Duodenal mucosa (tissue), 2 donors: ENCODE data around the gene MEF2C.

Source experiments
- H3K27ac ChIP-seq: one replicate; pipeline ENCODE4 v1.7.0; 2013; ENCODE audit warnings: low read depth, low read length
- H3K27me3 ChIP-seq, 2 donors: one replicate each; pipeline ENCODE4 v1.7.0; 2013; ENCODE audit warnings: low read length in 2 of 2, control low read depth in 1 of 2; ENCODE audit not compliant: insufficient read depth in 2 of 2, control insufficient read depth in 1 of 2
- H3K36me3 ChIP-seq, 2 donors: one replicate each; pipeline ENCODE4 v1.7.0; 2013; ENCODE audit warnings: low read length in 2 of 2, control low read depth in 1 of 2; ENCODE audit not compliant: insufficient read depth in 2 of 2, control insufficient read depth in 1 of 2
- H3K4me1 ChIP-seq, 2 donors: one replicate each; pipeline ENCODE4 v1.7.0; 2013; ENCODE audit warnings: low read length in 2 of 2, control low read depth in 1 of 2; ENCODE audit not compliant: insufficient read depth in 2 of 2, control insufficient read depth in 1 of 2
- H3K4me3 ChIP-seq, 2 donors: one replicate each; pipeline ENCODE4 v1.7.0; 2013; ENCODE audit warnings: low read length in 2 of 2, low read depth in 1 of 2
- H3K9ac ChIP-seq, 2 donors: one replicate each; pipeline ENCODE4 v1.7.0; 2013; ENCODE audit warnings: low read length in 2 of 2, low read depth in 1 of 2
- H3K9me3 ChIP-seq, 2 donors: one replicate each; pipeline ENCODE4 v1.7.0; 2013; ENCODE audit warnings: low read length in 2 of 2, control low read depth in 1 of 2; ENCODE audit not compliant: control insufficient read depth in 1 of 2

The MEF2C gene

GRCh38 chr5:88756953-88757352 is 126.0 kb downstream of the MEF2C start:
- no peak overlapping the region for H3K4me3 ChIP-seq
- H3K9ac ChIP-seq, result no peak overlapping the region
- no peak overlapping the region for H3K27ac ChIP-seq
- no peaks in the 10 kb centered on the region for H3K9me3 ChIP-seq
- no peaks in the 10 kb centered on the region for H3K4me1 ChIP-seq
- no peaks in the 10 kb centered on the region for H3K27me3 ChIP-seq
- H3K36me3 ChIP-seq, result no peaks in the 10 kb centered on the region

- Histone ChIP-seq H3K9me3 (no peaks in the 10 kb centered on the region), H3K27me3 (no peaks in the 10 kb centered on the region), H3K4me1 (no peaks in the 10 kb centered on the region), H3K4me3 (no peak overlapping the region), H3K9ac (no peak overlapping the region), H3K36me3 (peaks cover 0 to 3% of the 10 kb centered on the region in 2 donors), H3K27ac (no peak overlapping the region)
Observed at GRCh38 chr5:88748666-88749065, 134.3 kb downstream of the MEF2C start.

GRCh38 chr5:88746438-88746882 is 136.5 kb downstream of the MEF2C start:
- H3K27ac ChIP-seq, result no peak overlapping the region

GRCh38 chr5:88745093-88745696 is 137.8 kb downstream of the MEF2C start:
- Histone ChIP-seq H3K27ac (no peak overlapping the region), H3K36me3 (no peaks in the 10 kb centered on the region), H3K27me3 (no peaks in the 10 kb centered on the region), H3K4me1 (no peaks in the 10 kb centered on the region), H3K9ac (no peak overlapping the region), H3K9me3 (no peaks in the 10 kb centered on the region), H3K4me3 (no peak overlapping the region)

More at GRCh38 chr5:88746438-88746882, 136.5 kb downstream of the MEF2C start:
- H3K4me3 ChIP-seq, result no peak overlapping the region
- no peaks in the 10 kb centered on the region for H3K4me1 ChIP-seq
- H3K27me3 ChIP-seq, result no peaks in the 10 kb centered on the region
- H3K9me3 ChIP-seq, result no peaks in the 10 kb centered on the region
- no peak overlapping the region for H3K9ac ChIP-seq
- H3K36me3 ChIP-seq, result no peaks in the 10 kb centered on the region

GRCh38 chr5:88743231-88743834 is 139.7 kb downstream of the MEF2C start:
- no peaks in the 10 kb centered on the region for H3K9me3 ChIP-seq
- H3K9ac ChIP-seq, result no peak overlapping the region
- no peak overlapping the region for H3K4me3 ChIP-seq
- no peaks in the 10 kb centered on the region for H3K4me1 ChIP-seq
- H3K27ac ChIP-seq, result no peak overlapping the region
- no peaks in the 10 kb centered on the region for H3K27me3 ChIP-seq
- no peaks in the 10 kb centered on the region for H3K36me3 ChIP-seq

GRCh38 chr5:88741964-88742363 is 141.0 kb downstream of the MEF2C start:
- no peaks in the 10 kb centered on the region for H3K27me3 ChIP-seq
- no peak overlapping the region for H3K4me3 ChIP-seq
- no peaks in the 10 kb centered on the region for H3K9me3 ChIP-seq
- no peak overlapping the region for H3K27ac ChIP-seq
- no peaks in the 10 kb centered on the region for H3K4me1 ChIP-seq
- H3K36me3 ChIP-seq, result no peaks in the 10 kb centered on the region
- H3K9ac ChIP-seq, result no peak overlapping the region

GRCh38 chr5:88740604-88741185 is 142.3 kb downstream of the MEF2C start:
- Histone ChIP-seq H3K27me3 (no peaks in the 10 kb centered on the region), H3K9ac (no peak overlapping the region), H3K4me3 (no peak overlapping the region), H3K4me1 (no peaks in the 10 kb centered on the region), H3K9me3 (no peaks in the 10 kb centered on the region), H3K27ac (no peak overlapping the region), H3K36me3 (no peaks in the 10 kb centered on the region)

- H3K9ac ChIP-seq, result no peak overlapping the region
- H3K9me3 ChIP-seq, result no peaks in the 10 kb centered on the region
- no peak overlapping the region for H3K27ac ChIP-seq
- H3K4me3 ChIP-seq, result no peak overlapping the region
- no peaks in the 10 kb centered on the region for H3K36me3 ChIP-seq
- no peaks in the 10 kb centered on the region for H3K27me3 ChIP-seq
- H3K4me1 ChIP-seq, result no peaks in the 10 kb centered on the region
Observed at GRCh38 chr5:88736494-88736893, 146.5 kb downstream of the MEF2C start.

GRCh38 chr5:88734983-88735382 is 148.0 kb downstream of the MEF2C start:
- H3K9me3 ChIP-seq, result no peaks in the 10 kb centered on the region
- no peak overlapping the region for H3K4me3 ChIP-seq
- H3K27ac ChIP-seq, result no peak overlapping the region
- H3K27me3 ChIP-seq, result no peaks in the 10 kb centered on the region
- H3K4me1 ChIP-seq, result no peaks in the 10 kb centered on the region
- H3K9ac ChIP-seq, result no peak overlapping the region
- no peaks in the 10 kb centered on the region for H3K36me3 ChIP-seq

- no peaks in the 10 kb centered on the region for H3K36me3 ChIP-seq
- H3K27me3 ChIP-seq, result no peaks in the 10 kb centered on the region
- H3K4me3 ChIP-seq, result no peak overlapping the region
- no peaks in the 10 kb centered on the region for H3K9me3 ChIP-seq
- H3K4me1 ChIP-seq, result no peaks in the 10 kb centered on the region
- peak overlapping the region; percentile 26 for H3K27ac ChIP-seq
- H3K9ac ChIP-seq, result no peak overlapping the region
Observed at GRCh38 chr5:88734191-88734640, 148.8 kb downstream of the MEF2C start.
